Measurements from ENCODE around the gene EHF.

GRCh38 chr11:34593085-34593484 is 27.8 kb upstream of the EHF start:
- TF ChIP-seq CTCF (IDR thresholded peaks at IDR 0.05) (no peak), POLR2A (IDR thresholded peaks at IDR 0.05) (no peak)

Data from thyroid gland (tissue), 4 donors.